AG04450 (cell line): Measurements from ENCODE around the gene TRAPPC13. TPM values are rescaled to one million over a fixed set of nuclear protein-coding genes. Genes with fewer than 3 reads are reported as not detected.
"Not testable (repeated sequence)": the region's sequence is repeated elsewhere in the genome, so short reads cannot be mapped to it uniquely, and the experiment has no call there.

ENCODE experiments used
- CTCF ChIA-PET: fragments of 300-600, 350-600 bp; formaldehyde crosslinking; extraction: SDS; loops from one replicate; lab custom pipeline; 2022; ENCODE audit warnings: antibody characterized with exemption, inconsistent platforms; lab: Charles Lee
- POLR2A ChIA-PET: fragments of 350-600 bp; formaldehyde crosslinking; extraction: SDS; loops from one replicate; lab custom pipeline; 2021; ENCODE audit warnings: antibody characterized with exemption, inconsistent platforms; lab: Yijun Ruan, JAX
- DNase-seq: peaks from one replicate; pipeline ENCODE4 v3.0.0-alpha.2; 2011; ENCODE audit warnings: low read depth, low spot score
- H3K27ac ChIP-seq: one replicate; pipeline ENCODE4 v1.5.1; 2012; ENCODE audit warnings: low read depth, low read length, control low read depth
- H3K27me3 ChIP-seq: one replicate; pipeline ENCODE4 v1.6.0; 2012; ENCODE audit warnings: low read length; ENCODE audit not compliant: control insufficient read depth, insufficient read depth
- H3K4me3 ChIP-seq: 2 replicates; pipeline ENCODE4 v1.5.1; 2011; ENCODE audit warnings: mild to moderate bottlenecking, low read depth, low read length, control low read depth
- H3K9me3 ChIP-seq: 2 replicates; pipeline ENCODE4 v1.5.1; 2012; ENCODE audit warnings: low read length; ENCODE audit not compliant: control insufficient read depth, insufficient read depth
- CTCF ChIP-seq: IDR thresholded peaks from 2 replicates; pipeline ENCODE4 v1.5.1; 2011; ENCODE audit warnings: low read depth, low read length, control low read depth, inconsistent platforms
- polyA minus RNA-seq: library from RNA; depleted of rRNA, polyadenylated mRNA; stranded (reverse); fragments of >200 nt; gene quantifications from 2 replicates; pipeline ENCODE4 v1.2.3, GENCODE V29; 2011; rRNA and poly(A)+ RNA removed
- polyA plus RNA-seq: library from polyadenylated mRNA; depleted of rRNA; stranded (reverse); fragments of >200 nt; gene quantifications from 2 replicates; pipeline ENCODE4 v1.2.3, GENCODE V29; 2011; rRNA removed

Gene TRAPPC13
- polyA plus RNA-seq (21.1 and 26.5 TPM in 2 replicates), polyA minus RNA-seq (10.9 and 12.8 TPM in 2 replicates)

- ChIA-PET CTCF (no interaction called here), POLR2A (interaction anchor here (0.7 to 0.8 kb wide), 2 partner anchors 28 to 34 kb away, joined by 4 to 9 read pairs; no protein-coding TSS in a partner anchor)
- H3K4me3 ChIP-seq: peak within 1 kb of the TSS; percentile 90
- no peak; the same call in 1 of the 2 replicates for TF ChIP-seq CTCF
- H3K27me3 ChIP-seq: no peaks in the 10 kb centered on the region
- H3K27ac ChIP-seq: peak within 1 kb of the TSS; percentile 80
- DNase-seq: peak; percentile 67
- no peaks in the 10 kb centered on the region for H3K9me3 ChIP-seq
Observed at GRCh38 chr5:65624571-65625555, at the start of gene TRAPPC13, which contains the start of gene SHLD3. Gene TRAPPC13 (plus strand): TSS chr5:65625027. CDS start chr5:65625061, 34 bp downstream. Gene SHLD3 (plus strand): TSS chr5:65625027. CDS start chr5:65629588, 4,561 bp downstream.

GRCh38 chr5:65577141-65577540 lies 47.7 kb upstream of the TRAPPC13 start:
- POLR2A ChIA-PET: no interaction called here
- Histone ChIP-seq H3K27ac (no peak overlapping the region), H3K4me3 (no peak overlapping the region), H3K9me3 (no peaks in the 10 kb centered on the region), H3K27me3 (no peaks in the 10 kb centered on the region)
- CTCF ChIA-PET: no interaction called here
- peak; percentile 4 for DNase-seq
- TF ChIP-seq CTCF: no peak

GRCh38 chr5:65588694-65589093 lies 36.1 kb upstream of the TRAPPC13 start:
- DNase-seq: no peak
- H3K27ac ChIP-seq: no peak overlapping the region
- H3K27me3 ChIP-seq: no peaks in the 10 kb centered on the region
- H3K9me3 ChIP-seq: no peaks in the 10 kb centered on the region
- ChIA-PET CTCF (interaction anchor here (0.8 to 2.0 kb wide), 2 partner anchors 778 to 954 kb away, joined by 3 to 9 read pairs; no protein-coding TSS in a partner anchor), POLR2A (no interaction called here)
- no peak for TF ChIP-seq CTCF
- H3K4me3 ChIP-seq: no peak overlapping the region

- POLR2A ChIA-PET: not testable (repeated sequence)
Observed at GRCh38 chr5:65601761-65602160, 23.1 kb upstream of the TRAPPC13 start.

GRCh38 chr5:65611524-65611923 lies 13.3 kb upstream of the TRAPPC13 start:
- POLR2A ChIA-PET: no interaction called here
- DNase-seq: no peak
- H3K27me3 ChIP-seq: no peaks in the 10 kb centered on the region
- TF ChIP-seq CTCF: no peak
- no peaks in the 10 kb centered on the region for H3K9me3 ChIP-seq
- CTCF ChIA-PET: no interaction called here
- no peak overlapping the region for H3K27ac ChIP-seq
- no peak overlapping the region for H3K4me3 ChIP-seq

More at GRCh38 chr5:65601761-65602160, 23.1 kb upstream of the TRAPPC13 start:
- DNase-seq, H3K27me3 ChIP-seq, H3K27ac ChIP-seq, CTCF ChIA-PET, H3K4me3 ChIP-seq, H3K9me3 ChIP-seq: not testable (repeated sequence)
